Measurements from ENCODE around the gene CSRP2. TPM values are rescaled to one million over a fixed set of nuclear protein-coding genes. Genes with fewer than 3 reads are reported as not detected.

Gene CSRP2
- total and polyA plus RNA-seq, 2 experiments from 2014 or later = 257 to 558 TPM

DNA sequence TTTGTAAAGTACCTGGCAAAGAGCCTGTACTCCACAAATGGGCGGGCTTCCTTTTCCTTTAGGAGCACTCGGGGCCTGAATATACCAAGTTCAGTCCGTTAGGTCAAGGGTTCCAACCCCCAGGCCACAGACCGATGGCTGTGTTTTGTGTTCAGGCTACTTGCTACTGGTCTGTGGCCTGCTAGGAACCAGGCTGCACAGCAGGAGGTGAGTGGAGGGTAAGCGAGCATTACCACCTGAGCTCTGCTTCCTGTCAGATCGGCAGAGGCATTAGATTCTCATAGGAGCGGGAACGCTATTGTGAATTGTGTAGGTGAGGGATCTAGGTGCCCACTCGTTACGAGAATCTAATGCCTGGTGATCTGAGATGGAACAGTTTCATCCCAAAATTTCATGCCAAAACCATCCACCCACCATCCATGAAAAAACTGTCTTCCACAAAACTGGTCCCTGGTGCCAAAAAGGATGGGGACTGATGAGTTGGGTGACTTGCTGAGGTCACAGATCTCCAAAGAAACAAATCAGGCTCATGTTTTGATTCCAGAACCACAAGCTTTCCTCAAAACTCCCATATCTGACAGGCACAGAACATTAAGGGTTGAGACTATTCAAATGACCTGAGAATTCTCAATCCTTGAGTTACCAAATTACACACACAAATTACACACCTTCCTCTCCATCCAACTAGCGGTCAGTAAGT lies 4.2 kb downstream of the CSRP2 start:
- Histone ChIP-seq H3K36me3 (no peaks in the 10 kb centered on the region), H3K4me3 (no peak overlapping the region), H3K4me1 (ENCODE audit: low read depth) (peaks cover 17% of the 10 kb centered on the region), H3K27me3 (no peaks in the 10 kb centered on the region), H3K27ac (no peak overlapping the region), H3K9me3 (ENCODE audit: low read depth) (no peaks in the 10 kb centered on the region)
- no peak for DNase-seq (ENCODE audit: low read depth in 1 of 2, low spot score in 1 of 2)
- TF ChIP-seq, protein P1, sequence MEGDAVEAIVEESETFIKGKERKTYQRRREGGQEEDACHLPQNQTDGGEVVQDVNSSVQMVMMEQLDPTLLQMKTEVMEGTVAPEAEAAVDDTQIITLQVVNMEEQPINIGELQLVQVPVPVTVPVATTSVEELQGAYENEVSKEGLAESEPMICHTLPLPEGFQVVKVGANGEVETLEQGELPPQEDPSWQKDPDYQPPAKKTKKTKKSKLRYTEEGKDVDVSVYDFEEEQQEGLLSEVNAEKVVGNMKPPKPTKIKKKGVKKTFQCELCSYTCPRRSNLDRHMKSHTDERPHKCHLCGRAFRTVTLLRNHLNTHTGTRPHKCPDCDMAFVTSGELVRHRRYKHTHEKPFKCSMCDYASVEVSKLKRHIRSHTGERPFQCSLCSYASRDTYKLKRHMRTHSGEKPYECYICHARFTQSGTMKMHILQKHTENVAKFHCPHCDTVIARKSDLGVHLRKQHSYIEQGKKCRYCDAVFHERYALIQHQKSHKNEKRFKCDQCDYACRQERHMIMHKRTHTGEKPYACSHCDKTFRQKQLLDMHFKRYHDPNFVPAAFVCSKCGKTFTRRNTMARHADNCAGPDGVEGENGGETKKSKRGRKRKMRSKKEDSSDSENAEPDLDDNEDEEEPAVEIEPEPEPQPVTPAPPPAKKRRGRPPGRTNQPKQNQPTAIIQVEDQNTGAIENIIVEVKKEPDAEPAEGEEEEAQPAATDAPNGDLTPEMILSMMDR (IDR thresholded peaks at IDR 0.05; ENCODE audit: low read depth, low read length) = no peak

DNA sequence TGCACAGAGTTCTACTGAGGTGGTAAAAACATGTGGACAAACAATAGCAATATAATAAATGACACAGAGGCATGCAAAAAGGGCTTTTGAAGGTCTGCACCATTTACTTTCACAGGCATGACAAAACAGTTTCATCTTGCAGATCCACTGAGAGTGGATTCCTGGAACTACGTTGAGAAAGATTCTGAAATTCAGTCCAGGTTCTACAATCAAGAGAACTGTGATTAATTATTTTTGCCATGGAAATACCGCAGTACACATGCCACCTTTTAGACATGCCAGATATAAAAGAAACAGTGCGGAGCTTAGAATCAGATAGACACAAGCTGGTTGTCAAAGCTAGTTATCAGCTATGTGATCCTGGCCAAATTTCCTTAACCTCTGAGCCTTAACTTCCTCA lies 4.8 kb downstream of the CSRP2 start:
- no peaks in the 10 kb centered on the region for H3K36me3 ChIP-seq
- H3K4me1 ChIP-seq (ENCODE audit: low read depth) = peaks cover 13% of the 10 kb centered on the region
- no peak overlapping the region for H3K4me3 ChIP-seq
- DNase-seq (ENCODE audit: low read depth in 1 of 2, low spot score in 1 of 2) = no peak
- H3K9me3 ChIP-seq (ENCODE audit: low read depth) = no peaks in the 10 kb centered on the region
- TF ChIP-seq, protein P1 (IDR thresholded peaks at IDR 0.05; ENCODE audit: low read depth, low read length) = no peak
- H3K27me3 ChIP-seq = no peaks in the 10 kb centered on the region
- peak overlapping the region; percentile 18 for H3K27ac ChIP-seq

DNA sequence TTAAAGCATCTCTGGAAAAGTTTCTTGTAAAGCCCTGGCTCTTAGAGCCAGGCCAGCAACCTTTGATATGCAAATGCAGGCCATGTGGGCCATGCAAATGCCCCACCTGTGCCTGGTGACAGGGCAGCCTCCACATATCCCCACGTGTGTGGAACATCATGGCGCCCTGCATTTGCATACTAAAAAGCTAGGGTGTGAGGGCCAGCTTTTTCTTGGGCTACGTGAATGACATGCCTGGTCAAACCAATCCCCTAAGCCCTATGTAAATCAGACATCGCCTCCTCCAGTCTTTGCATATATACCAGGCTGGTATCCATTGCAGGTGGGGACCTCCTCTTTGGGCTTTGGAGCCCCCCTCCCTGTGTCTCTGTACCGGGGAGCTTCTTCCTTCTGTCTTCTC lies 6.4 kb downstream of the CSRP2 start:
- Histone ChIP-seq H3K27ac (no peak overlapping the region), H3K4me1 (ENCODE audit: low read depth) (peaks cover 13% of the 10 kb centered on the region), H3K36me3 (no peaks in the 10 kb centered on the region), H3K27me3 (no peaks in the 10 kb centered on the region), H3K9me3 (ENCODE audit: low read depth) (no peaks in the 10 kb centered on the region), H3K4me3 (no peak overlapping the region)
- TF ChIP-seq, protein P1 (IDR thresholded peaks at IDR 0.05; ENCODE audit: low read depth, low read length) = no peak
- DNase-seq (ENCODE audit: low read depth in 1 of 2, low spot score in 1 of 2) = no peak

DNA sequence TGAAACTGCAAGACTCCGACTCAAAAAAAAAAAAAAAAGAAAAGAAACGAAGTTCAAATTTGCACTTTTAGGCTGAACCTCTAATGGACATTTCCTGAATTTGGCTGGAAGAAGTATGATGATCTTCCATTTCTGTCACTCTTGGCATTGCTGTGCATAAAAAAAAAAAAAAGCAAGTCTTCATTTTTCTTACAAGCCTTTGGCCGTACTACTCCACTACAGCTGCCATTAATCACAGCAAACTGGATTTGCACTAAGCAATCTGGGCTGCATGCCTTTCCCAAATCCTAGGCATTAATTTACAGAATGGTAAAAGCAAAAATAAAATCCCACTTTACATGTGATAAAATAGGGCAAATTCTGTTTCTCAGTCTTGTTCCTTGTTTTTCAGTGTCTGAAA lies 7.1 kb downstream of the CSRP2 start:
- Histone ChIP-seq H3K4me3 (no peak overlapping the region), H3K27me3 (no peaks in the 10 kb centered on the region), H3K36me3 (no peaks in the 10 kb centered on the region), H3K9me3 (ENCODE audit: low read depth) (no peaks in the 10 kb centered on the region), H3K4me1 (ENCODE audit: low read depth) (peaks cover 14% of the 10 kb centered on the region), H3K27ac (no peak overlapping the region)
- TF ChIP-seq, protein P1 (IDR thresholded peaks at IDR 0.05; ENCODE audit: low read depth, low read length) = no peak
- DNase-seq (ENCODE audit: low read depth in 1 of 2, low spot score in 1 of 2) = no peak

DNA sequence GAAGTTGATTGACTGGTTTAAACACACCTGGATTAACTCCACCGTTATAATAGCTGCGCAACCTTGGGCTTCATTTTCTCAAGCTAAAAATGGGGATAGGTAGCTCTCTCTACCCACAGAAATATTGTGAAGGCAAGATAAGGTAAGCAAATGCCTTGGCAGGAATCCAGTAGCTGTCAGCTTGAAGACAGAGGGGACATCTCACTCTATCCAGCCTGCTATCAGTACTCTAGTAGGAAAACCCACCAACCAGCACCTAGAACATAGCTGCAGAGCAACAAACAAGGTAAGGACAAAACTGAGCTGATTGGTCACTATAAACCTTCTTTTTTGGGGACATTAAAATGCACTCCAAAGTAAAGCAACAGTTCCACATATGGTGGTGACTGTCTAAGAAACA lies 7.7 kb downstream of the CSRP2 start:
- Histone ChIP-seq H3K4me1 (ENCODE audit: low read depth) (peaks cover 18% of the 10 kb centered on the region), H3K27me3 (no peaks in the 10 kb centered on the region), H3K9me3 (ENCODE audit: low read depth) (no peaks in the 10 kb centered on the region), H3K4me3 (no peak overlapping the region), H3K27ac (peak overlapping the region; percentile 12), H3K36me3 (no peaks in the 10 kb centered on the region)
- no peak for DNase-seq (ENCODE audit: low read depth in 1 of 2, low spot score in 1 of 2)
- TF ChIP-seq, protein P1 (IDR thresholded peaks at IDR 0.05; ENCODE audit: low read depth, low read length) = no peak

All from cardiac muscle cell (in vitro differentiated cells and primary cell).